Left ventricle myocardium inferior (tissue), 1 donor: Measurements from ENCODE around the gene CD276. TPM values are rescaled to one million over a fixed set of nuclear protein-coding genes. Genes with fewer than 3 reads are reported as not detected.

Experiments used
- DNase-seq: peaks from one replicate; pipeline ENCODE4 v3.0.0-alpha.2; 2020
- H3K27ac ChIP-seq: fragments of 200-600 bp; replicated peaks from 2 replicates; pipeline ENCODE4 v1.8.0; 2021
- H3K27me3 ChIP-seq: fragments of 200-600 bp; 2 replicates; pipeline ENCODE4 v1.8.0; 2021; ENCODE audit warnings: low read depth
- H3K36me3 ChIP-seq: fragments of 200-600 bp; 2 replicates; pipeline ENCODE4 v1.8.0; 2021
- H3K4me1 ChIP-seq: fragments of 200-600 bp; 2 replicates; pipeline ENCODE4 v1.8.0; 2021
- H3K4me3 ChIP-seq: fragments of 200-600 bp; 2 replicates; pipeline ENCODE4 v1.8.0; 2021; ENCODE audit warnings: mild to moderate bottlenecking, moderate library complexity
- H3K9me3 ChIP-seq: fragments of 200-600 bp; replicated peaks from 2 replicates; pipeline ENCODE4 v1.8.0; 2021
- CTCF ChIP-seq: fragments of 200-600 bp; IDR thresholded peaks from 2 replicates; pipeline ENCODE4 v1.8.0; 2021; ENCODE audit warnings: antibody characterized with exemption, mild to moderate bottlenecking, borderline replicate concordance
- intact Hi-C: fragments of 100-400 bp; cut with micrococcal nuclease; formaldehyde crosslinking; loops from one replicate; pipeline ENCODE4 v1.11.0; 2022
- total RNA-seq: library from RNA; stranded (reverse); fragmentation: NEBNext Ultra II Directional; extraction: Animal tissue kit (Norgen Biotek cat#: 25700); gene quantifications from one replicate; pipeline ENCODE4 v1.2.1, GENCODE V29; 2021
- donor health status: DM: no; HTN: yes; CAD: no; lungs with severe emphysema.

The CD276 gene
- total RNA-seq, 1 donor from 2014 or later = 32.4 TPM

DNA sequence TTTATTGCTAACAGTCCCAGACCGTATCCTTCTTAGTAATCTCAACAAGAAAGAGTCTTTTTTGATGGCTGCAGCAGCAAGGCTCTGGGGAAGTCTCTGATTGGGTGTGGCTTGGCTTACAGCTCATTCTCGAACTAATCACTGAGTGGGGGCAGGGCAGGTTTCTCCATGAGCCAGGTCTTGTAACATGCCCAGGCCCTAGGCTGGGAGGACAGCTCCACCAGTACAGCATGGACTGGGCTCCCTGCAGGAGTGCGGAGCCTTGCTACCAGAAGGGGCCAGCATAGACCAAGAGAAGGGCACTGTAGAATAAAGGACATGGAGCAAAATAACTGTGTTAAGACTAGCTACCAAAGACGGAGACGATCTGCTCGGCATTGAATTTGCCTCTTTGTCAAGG lies 7.2 kb downstream of the CD276 start:
- H3K4me1 ChIP-seq = peaks cover 78% of the 10 kb centered on the region
- intact Hi-C loops = loop anchor here (10.0 kb wide), 1 partner anchor 117 kb away; no protein-coding TSS in a partner anchor
- peak; percentile 51 for TF ChIP-seq CTCF

GRCh38 chr15:73694419-73694818 lies 10.2 kb downstream of the CD276 start:
- DNase-seq = no peak

More for the DNA sequence above, 7.2 kb downstream of the CD276 start:
- peak; percentile 63 for DNase-seq
- Histone ChIP-seq H3K9me3 (no peaks in the 10 kb centered on the region), H3K36me3 (no peaks in the 10 kb centered on the region), H3K27me3 (no peaks in the 10 kb centered on the region), H3K4me3 (no peak overlapping the region), H3K27ac (peak overlapping the region; percentile 61)

GRCh38 chr15:73695773-73696640 lies 11.8 kb downstream of the CD276 start:
- no peak for DNase-seq
- Histone ChIP-seq H3K36me3 (no peaks in the 10 kb centered on the region), H3K27ac (peak overlapping the region; percentile 43), H3K4me1 (peaks cover 65% of the 10 kb centered on the region), H3K4me3 (no peak overlapping the region), H3K9me3 (no peaks in the 10 kb centered on the region), H3K27me3 (no peaks in the 10 kb centered on the region)
- no peak for TF ChIP-seq CTCF
- intact Hi-C loops = loop anchor here (10.0 kb wide), 1 partner anchor 121 kb away; no protein-coding TSS in a partner anchor

More at GRCh38 chr15:73694419-73694818, 10.2 kb downstream of the CD276 start:
- Histone ChIP-seq H3K9me3 (no peaks in the 10 kb centered on the region), H3K27ac (peak overlapping the region; percentile 29), H3K4me1 (peaks cover 72% of the 10 kb centered on the region), H3K36me3 (no peaks in the 10 kb centered on the region), H3K27me3 (no peaks in the 10 kb centered on the region), H3K4me3 (no peak overlapping the region)
- intact Hi-C loops = loop anchor here (10.0 kb wide), 1 partner anchor 120 kb away; no protein-coding TSS in a partner anchor
- TF ChIP-seq CTCF = no peak

DNA sequence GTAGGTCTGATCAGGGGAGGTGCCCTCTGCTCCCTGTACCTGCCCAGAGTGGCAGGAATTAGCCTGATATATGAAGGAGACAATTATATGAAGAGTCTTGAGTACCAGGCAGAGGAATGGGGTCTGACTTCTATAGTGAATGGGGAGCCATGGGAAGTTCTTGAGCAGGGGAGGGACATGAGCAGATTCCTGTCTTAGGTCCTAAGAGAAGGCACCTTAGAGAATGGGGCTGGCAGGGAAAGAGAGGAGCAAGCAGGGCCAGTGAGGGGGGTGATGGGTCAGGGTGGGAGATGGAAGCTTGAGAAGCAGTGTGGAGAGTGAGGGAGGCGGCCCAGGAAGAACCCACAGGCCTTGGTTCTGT lies 12.4 kb downstream of the CD276 start:
- Histone ChIP-seq H3K4me3 (no peak overlapping the region), H3K36me3 (no peaks in the 10 kb centered on the region), H3K4me1 (peaks cover 59% of the 10 kb centered on the region), H3K27me3 (no peaks in the 10 kb centered on the region), H3K9me3 (no peaks in the 10 kb centered on the region), H3K27ac (peak overlapping the region; percentile 43)
- DNase-seq = no peak
- no peak for TF ChIP-seq CTCF
- intact Hi-C loops = loop anchor here (10.0 kb wide), 1 partner anchor 122 kb away; no protein-coding TSS in a partner anchor

DNA sequence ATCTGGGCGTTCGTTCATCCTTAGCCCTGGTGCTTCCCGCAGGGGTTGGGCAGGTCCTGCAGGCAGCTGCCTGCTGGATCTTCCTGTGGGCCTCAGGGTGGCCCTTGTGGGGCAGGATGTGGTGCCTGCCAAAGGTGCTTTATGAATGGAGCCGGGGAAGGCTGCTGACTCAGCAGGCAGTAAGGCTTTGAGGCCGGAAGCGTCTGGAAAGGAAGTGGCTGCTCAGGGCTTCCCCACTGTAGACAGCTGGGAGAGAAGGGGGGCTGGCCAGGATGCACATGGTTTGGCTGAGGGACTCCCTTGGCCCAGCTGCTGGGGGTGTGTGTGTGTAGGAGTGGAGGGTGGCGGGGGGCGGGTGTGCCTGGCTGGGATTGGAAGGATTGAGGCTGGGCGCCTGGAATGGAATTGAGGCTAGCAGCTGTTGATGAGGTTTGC lies 12.9 kb downstream of the CD276 start:
- no peak for TF ChIP-seq CTCF
- no peaks in the 10 kb centered on the region for H3K36me3 ChIP-seq
- H3K27me3 ChIP-seq = no peaks in the 10 kb centered on the region
- H3K4me3 ChIP-seq = no peak overlapping the region
- H3K27ac ChIP-seq = peak overlapping the region; percentile 43
- peak; percentile 86 for DNase-seq
- intact Hi-C loops = loop anchor here (10.0 kb wide), 1 partner anchor 122 kb away; no protein-coding TSS in a partner anchor
- peaks cover 54% of the 10 kb centered on the region for H3K4me1 ChIP-seq
- no peaks in the 10 kb centered on the region for H3K9me3 ChIP-seq
